Measurements from ENCODE around the gene KRT83. TPM values are rescaled to one million over a fixed set of nuclear protein-coding genes. Genes with fewer than 3 reads are reported as not detected.
"Not testable (repeated sequence)": the region's sequence is repeated elsewhere in the genome, so short reads cannot be mapped to it uniquely, and the experiment has no call there.

KRT83 gene
- total RNA-seq, 1 experiment from 2014 or later = 0.22 TPM

DNA sequence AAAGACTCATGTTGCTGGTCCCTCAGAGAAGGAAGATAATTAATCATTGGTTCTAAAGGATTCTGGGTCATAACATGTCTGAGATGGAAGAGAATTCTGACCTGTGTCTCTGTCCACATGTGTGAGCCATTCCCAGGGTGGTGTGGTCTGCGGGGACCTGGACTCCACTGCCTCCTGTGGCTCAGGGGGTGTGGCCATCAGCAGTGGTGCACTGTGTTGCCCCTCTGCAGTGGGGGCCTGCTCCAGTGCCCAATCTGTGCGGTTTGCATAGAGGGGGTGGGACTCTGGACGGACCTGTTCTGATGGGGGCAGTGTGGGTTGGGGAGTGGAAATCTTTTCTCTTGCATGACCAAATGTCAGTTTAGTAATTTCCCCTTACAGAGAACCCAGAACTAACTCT lies 32.6 kb upstream of the KRT83 start:
- no peak for DNase-seq (ENCODE audit: low read depth)

DNA sequence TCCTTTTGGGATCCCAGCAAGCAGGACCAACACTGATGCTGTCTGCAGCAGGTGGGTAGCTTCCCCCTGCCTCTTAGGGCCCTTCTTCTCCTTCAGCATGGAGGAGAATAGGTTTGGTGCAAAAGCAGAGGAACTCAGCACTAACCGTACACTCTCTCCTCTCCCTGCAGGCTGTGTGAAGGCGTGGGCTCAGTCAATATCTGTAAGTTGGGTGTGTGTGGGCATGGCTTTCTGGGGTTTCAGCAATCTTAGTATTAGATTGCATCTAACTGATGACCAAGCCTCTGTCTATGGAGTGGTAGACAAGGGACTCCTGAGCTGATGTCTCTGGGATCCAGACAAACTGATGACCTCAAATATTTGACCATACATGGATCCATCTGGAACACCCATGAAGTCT lies 31.8 kb upstream of the KRT83 start:
- DNase-seq (ENCODE audit: low read depth) = no peak

GRCh38 chr12:52351196-52352059 lies 30.2 kb upstream of the KRT83 start:
- DNase-seq (ENCODE audit: low read depth) = no peak

GRCh38 chr12:52350786-52351185 lies 29.6 kb upstream of the KRT83 start:
- DNase-seq (ENCODE audit: low read depth) = no peak

DNA sequence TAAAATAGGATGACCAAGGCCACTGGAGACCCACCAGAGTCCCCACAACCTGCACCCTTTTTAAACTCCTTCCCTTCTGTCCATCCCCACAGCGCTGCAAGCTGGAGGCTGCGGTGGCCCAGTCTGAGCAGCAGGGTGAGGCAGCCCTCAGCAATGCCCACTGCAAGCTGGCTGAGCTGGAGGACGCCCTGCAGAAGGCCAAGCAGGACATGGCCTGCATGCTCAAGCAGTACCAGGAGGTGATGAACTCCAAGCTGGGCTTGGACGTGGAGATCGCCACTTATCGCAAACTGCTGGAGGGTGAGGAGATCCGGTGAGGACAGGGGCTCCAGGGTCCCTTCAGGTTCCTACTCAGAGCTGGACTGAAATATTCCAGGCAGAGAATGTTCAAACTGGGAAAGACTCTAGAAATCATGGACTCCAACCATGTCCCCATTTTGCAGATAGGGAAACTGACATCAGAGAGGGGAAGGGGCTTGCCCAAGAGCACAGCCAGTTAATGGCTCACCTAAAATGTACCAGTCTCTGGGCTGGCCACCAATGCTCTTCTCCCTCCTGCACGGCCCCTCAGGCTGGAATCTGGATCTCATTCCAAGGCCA lies 28.9 kb upstream of the KRT83 start:
- DNase-seq (ENCODE audit: low read depth) = no peak

GRCh38 chr12:52349196-52349595 lies 28.0 kb upstream of the KRT83 start:
- peak; percentile 76 for DNase-seq (ENCODE audit: low read depth)

DNA sequence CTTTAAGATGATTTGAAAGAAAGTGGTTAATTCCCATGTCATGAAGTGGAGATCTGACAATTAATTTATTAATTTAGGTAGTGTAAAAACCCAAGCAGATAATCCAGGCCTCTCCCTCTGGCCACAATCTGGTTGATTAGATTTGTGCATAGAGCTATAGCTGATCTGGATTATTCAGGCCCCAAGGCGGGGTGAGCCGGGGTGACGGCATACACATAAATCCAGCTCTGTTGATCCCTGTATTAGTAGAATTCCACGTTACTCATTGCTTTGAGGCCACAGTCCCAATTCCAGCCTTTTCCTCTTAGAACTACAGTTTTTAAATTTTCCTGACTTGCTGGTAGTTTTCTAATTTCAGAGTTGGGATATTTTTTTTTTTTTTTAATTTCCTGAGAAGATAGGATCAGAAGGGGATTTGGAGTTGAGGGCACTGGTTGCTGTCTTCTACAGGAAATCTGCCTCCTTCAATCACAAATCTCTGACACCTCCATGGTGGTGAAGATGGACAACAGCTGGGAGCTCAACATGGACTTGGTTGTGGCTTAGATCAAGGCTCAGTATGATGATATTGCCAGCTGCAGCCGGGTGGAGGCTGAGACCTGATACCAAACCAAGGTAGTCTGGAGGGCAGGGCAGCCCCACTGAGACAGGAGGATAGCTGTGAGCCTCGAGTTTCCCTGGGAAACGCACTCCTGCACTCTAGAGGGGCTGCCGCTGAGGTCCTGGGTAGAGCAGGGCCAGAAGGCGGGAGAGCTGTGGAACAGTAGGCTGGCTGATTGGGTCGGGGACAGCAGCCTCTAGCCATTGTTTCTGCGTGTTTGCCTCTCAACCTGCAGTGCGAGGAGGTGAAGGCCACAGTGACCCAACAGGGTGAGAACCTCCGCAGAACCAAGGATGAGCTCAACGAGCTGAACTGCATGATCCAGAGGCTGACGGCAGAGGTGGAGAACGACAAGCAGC lies 26.6 kb upstream of the KRT83 start:
- no peak for DNase-seq (ENCODE audit: low read depth)

GRCh38 chr12:52347016-52347415 lies 25.8 kb upstream of the KRT83 start:
- DNase-seq (ENCODE audit: low read depth) = no peak

DNA sequence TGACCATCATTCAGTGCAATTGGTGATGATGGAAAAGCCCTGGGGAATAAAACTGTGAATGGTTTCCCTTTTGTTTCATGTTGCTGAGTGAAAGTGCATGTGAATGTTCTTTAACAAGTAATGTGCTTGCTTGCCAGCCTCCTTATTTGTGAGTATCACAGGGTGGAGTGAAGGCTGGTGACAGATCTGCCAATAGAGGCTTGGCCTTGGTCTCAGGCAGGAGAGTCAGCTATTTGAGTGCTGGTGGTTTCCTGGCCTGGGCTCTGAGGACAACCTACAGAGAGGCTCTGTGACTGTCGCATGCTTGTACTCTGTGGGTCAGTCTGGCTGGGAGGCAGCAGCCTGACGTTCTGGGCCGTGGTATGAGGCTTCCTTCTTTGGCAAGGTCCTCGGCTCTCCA lies 25.4 kb upstream of the KRT83 start:
- DNase-seq (ENCODE audit: low read depth) = no peak

- not testable (repeated sequence) for DNase-seq (ENCODE audit: low read depth)
Measured at GRCh38 chr12:52345041-52345440, 23.8 kb upstream of the KRT83 start.

- DNase-seq (ENCODE audit: low read depth) = no peak
Measured at GRCh38 chr12:52344111-52344510, 22.9 kb upstream of the KRT83 start.

DNA sequence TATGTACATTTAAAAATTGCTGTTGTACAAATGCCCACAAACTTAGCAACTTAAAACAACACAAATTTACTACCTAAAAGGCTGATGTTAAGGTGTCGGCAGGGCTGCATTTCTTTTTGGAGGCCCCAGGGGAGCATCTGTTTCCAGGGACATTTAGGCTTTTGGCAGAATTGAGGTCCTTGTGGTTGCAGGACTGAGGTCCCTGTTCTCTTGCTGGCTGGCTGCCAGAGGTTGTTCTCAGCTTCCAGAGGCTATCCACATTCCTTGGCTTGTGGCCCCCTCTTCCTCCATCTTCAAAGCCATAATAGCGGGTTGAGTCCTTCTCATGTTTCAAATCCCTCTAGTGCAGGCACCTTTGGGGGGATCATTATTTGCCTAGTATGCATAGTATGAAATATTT lies 22.4 kb upstream of the KRT83 start:
- DNase-seq (ENCODE audit: low read depth) = no peak

GRCh38 chr12:52342781-52343490 lies 21.7 kb upstream of the KRT83 start:
- no peak for DNase-seq (ENCODE audit: low read depth)

DNA sequence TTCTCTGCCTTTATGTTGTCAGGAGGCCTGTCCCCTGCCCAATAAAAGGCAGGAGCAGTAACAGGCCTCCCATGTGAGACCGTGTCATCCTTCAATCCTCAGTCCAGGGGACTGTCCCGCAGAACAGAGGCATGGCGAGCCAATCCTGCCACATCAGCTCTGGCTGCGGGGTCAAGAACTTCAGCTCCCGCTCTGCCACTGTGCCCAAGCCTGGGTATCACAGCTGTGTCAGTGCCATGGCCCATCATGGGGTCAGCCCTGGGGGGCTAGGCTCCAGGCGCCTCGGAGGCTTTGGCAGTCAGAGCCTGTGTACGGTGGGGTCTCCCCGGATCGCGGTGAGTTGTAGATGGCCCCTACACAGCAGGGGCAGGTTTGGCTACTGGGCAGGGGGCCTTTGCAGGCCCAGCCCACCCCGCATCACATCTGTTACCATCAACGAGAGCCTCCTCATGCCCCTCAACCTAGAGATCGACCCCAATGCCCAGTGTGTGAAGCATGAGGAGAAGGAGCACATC lies 19.9 kb upstream of the KRT83 start:
- DNase-seq (ENCODE audit: low read depth) = no peak

DNA sequence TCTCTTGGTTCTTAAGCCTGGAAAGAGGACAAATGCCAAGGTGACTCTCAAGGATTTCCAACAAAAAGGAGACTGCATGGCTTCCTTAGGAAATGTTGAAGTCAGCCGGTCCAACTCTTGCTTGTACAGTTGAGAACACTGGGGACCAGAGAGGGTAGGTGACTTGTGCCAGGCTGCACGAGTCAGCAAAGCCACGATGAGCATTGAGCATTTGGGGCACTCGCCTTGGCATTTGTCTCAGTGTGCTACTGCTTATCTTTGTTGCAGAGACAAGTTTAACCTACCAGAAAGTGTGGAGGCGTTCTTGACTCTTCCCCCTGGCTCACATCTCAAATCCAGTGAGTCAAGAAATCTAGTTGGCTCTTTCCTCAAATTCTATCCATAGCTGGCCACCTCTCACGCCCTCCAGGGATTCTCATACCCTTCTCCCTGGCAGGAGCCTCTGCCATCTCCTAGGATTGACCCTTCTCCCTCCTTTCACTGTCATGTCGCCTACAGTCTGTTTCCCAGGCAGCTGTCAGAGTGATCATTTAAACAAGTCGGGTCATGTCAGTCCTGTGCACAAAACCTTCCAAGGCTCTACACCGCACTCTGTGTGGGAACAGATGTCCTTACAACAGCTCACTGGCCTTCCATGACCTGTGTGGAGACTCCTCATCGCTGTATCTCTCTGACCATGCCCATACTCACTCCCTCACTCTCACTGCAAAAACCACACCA lies 17.2 kb upstream of the KRT83 start:
- DNase-seq (ENCODE audit: low read depth) = no peak

- peak; percentile 49 for DNase-seq (ENCODE audit: low read depth)
Measured at GRCh38 chr12:52337054-52337453, 15.9 kb upstream of the KRT83 start.

DNA sequence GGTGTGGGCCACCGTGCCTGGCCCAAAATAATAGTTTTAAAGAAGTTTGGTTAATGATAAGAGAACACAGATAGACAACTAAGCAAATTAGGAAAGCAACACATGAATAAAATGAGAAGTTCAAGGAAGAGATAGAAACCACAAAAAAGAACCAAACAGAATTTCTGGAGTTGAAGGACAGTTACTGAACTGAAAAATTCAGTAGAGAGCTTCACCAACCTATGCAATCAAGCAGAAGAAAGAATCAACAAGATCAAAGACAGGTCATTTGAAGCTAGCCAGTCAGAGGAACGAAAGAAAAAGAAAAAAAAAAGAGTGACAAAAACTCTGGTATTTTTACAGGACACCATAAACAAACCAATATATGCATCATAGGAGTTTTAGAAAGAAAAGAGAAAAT lies 15.4 kb upstream of the KRT83 start:
- DNase-seq (ENCODE audit: low read depth) = no peak

GRCh38 chr12:52335598-52336262 lies 14.5 kb upstream of the KRT83 start:
- DNase-seq (ENCODE audit: low read depth) = no peak

GRCh38 chr12:52334185-52334584 lies 13.0 kb upstream of the KRT83 start:
- no peak for DNase-seq (ENCODE audit: low read depth)

GRCh38 chr12:52333321-52333720 lies 12.1 kb upstream of the KRT83 start:
- DNase-seq (ENCODE audit: low read depth) = peak; percentile 46
